GM12878 (cell line): Measurements from ENCODE around the gene PSMD11. TPM values are rescaled to one million over a fixed set of nuclear protein-coding genes. Genes with fewer than 3 reads are reported as not detected.

Experiments
- ATAC-seq: fragments of 200-7000 bp; cut with Tn5 transposase; 3 replicates; pipeline ENCODE4 v1.9.1; 2020; ENCODE audit warnings: mild to moderate bottlenecking, moderate library complexity
- BruUV-seq: library from RNA; stranded (reverse); fragments of 400-500 nt; replicated peaks from 2 replicates; lab custom pipeline; 2021; lab: Mats Ljungman, UMichigan
- CTCF ChIA-PET: fragments of 300-600 bp; sonication (Branson Sonifier 250); formaldehyde crosslinking; extraction: SDS; loops from one replicate; lab custom pipeline; 2021; ENCODE audit warnings: inconsistent platforms; lab: Yijun Ruan, JAX
- POLR2A ChIA-PET: fragments of 350-600 bp; formaldehyde crosslinking; extraction: SDS; loops from one replicate; lab custom pipeline; 2021; ENCODE audit warnings: inconsistent platforms; lab: Charles Lee
- RAD21 ChIA-PET: fragments of 300-600 bp; sonication (Branson Sonifier 250); formaldehyde crosslinking; loops from one replicate; lab custom pipeline; 2023; ENCODE audit warnings: antibody characterized with exemption; ENCODE audit not compliant: unreplicated experiment; lab: Charles Lee
- SMC1A ChIA-PET: fragments of 300-600 bp; sonication (Branson Sonifier 250); formaldehyde crosslinking; loops from one replicate; lab custom pipeline; 2023; ENCODE audit not compliant: unreplicated experiment, uncharacterized antibody; lab: Charles Lee
- DNase-seq: peaks from one replicate; pipeline ENCODE4 v3.0.0-alpha.2; 2011; ENCODE audit warnings: low read depth, low spot score
- FAIRE-seq: peaks from 3 replicates; lab custom pipeline; 2011; peaks lifted over from hg19 to GRCh38; lab: Jason Lieb, UNC
- H2AFZ ChIP-seq: 2 replicates; pipeline ENCODE4 v1.6.0; 2011; ENCODE audit warnings: low read depth, low read length, control low read depth; ENCODE audit not compliant: control insufficient read depth
- H3K27ac ChIP-seq: 2 replicates; pipeline ENCODE4 v1.5.1; 2011; ENCODE audit warnings: control low read depth; ENCODE audit not compliant: control insufficient read depth, insufficient read depth
- H3K27me3 ChIP-seq, 2 experiments: replicated peaks in 1 of 2; 2 replicates each; pipeline versions ENCODE4 v1.6.0 to v1.6.1; 2011; ENCODE audit warnings: low read length in 1 of 2; ENCODE audit not compliant: control insufficient read depth in 2 of 2, insufficient read depth in 2 of 2
- H3K36me3 ChIP-seq, 2 experiments: 2 replicates each; pipeline ENCODE4 v1.5.1; 2011; ENCODE audit warnings: low read length in 1 of 2; ENCODE audit not compliant: control insufficient read depth in 2 of 2, insufficient read depth in 2 of 2
- H3K4me1 ChIP-seq: 2 replicates; pipeline ENCODE4 v1.6.1; 2011; ENCODE audit warnings: mild to moderate bottlenecking, low read length, moderate library complexity, mixed read lengths; ENCODE audit not compliant: control insufficient read depth, insufficient read depth
- H3K4me2 ChIP-seq: 2 replicates; pipeline ENCODE4 v1.6.0; 2011; ENCODE audit warnings: control low read depth; ENCODE audit not compliant: control insufficient read depth, insufficient read depth
- H3K4me3 ChIP-seq: fragments of 200-600 bp; sonication (generic); 2 replicates; pipeline ENCODE4 v1.5.1; 2016
- H3K79me2 ChIP-seq: 2 replicates; pipeline ENCODE4 v1.6.0; 2011; ENCODE audit warnings: low read length; ENCODE audit not compliant: control insufficient read depth, insufficient read depth
- H3K9ac ChIP-seq: 2 replicates; pipeline ENCODE4 v1.8.0; 2011; ENCODE audit warnings: low read length, control low read depth, mixed read lengths; ENCODE audit not compliant: control insufficient read depth, insufficient read depth
- H3K9me3 ChIP-seq: replicated peaks from 3 replicates; pipeline ENCODE4 v1.5.1; 2011; ENCODE audit warnings: mild to moderate bottlenecking, low read length; ENCODE audit not compliant: control insufficient read depth, insufficient read depth
- H4K20me1 ChIP-seq: 2 replicates; pipeline ENCODE4 v1.6.0; 2011; ENCODE audit not compliant: control insufficient read depth, insufficient read depth
- CBX3 ChIP-seq: fragments of 200-600 bp; sonication (generic); IDR thresholded peaks from 2 replicates; pipeline ENCODE4 v1.6.1; 2016; ENCODE audit warnings: low read depth, borderline replicate concordance
- MLLT1 ChIP-seq: fragments of 450-650 bp; IDR thresholded peaks from 2 replicates; pipeline ENCODE4 v1.6.1; 2016; ENCODE audit warnings: mild to moderate bottlenecking
- NR2F1 ChIP-seq: fragments of 450-650 bp; conservative IDR thresholded peaks from 2 replicates; pipeline ENCODE4 v1.6.1; 2017; ENCODE audit warnings: mild to moderate bottlenecking
- SMARCA5 ChIP-seq: fragments of 450-650 bp; IDR thresholded peaks from 2 replicates; pipeline ENCODE4 v1.6.1; 2017; ENCODE audit warnings: mild to moderate bottlenecking
- WGBS: methylation state at CpG from one replicate; pipeline ENCODE4 v1.1.6; 2016; ENCODE audit warnings: low lambda C conversion rate; ENCODE audit not compliant: insufficient replicate concordance, insufficient coverage; ENCODE audit errors: missing lambda C conversion rate; 5-methylcytosine and 5-hydroxymethylcytosine counted together
- in situ Hi-C: fragments of 300-500 bp; cut with MboI; formaldehyde crosslinking; loops from 9 replicates; pipeline ENCODE4 v1.14.3; 2018; ENCODE audit warnings: mixed read lengths
- intact Hi-C: fragments of 100-400 bp; cut with micrococcal nuclease; formaldehyde crosslinking; loops from one replicate; pipeline ENCODE4 v1.14.2; 2022; ENCODE audit not compliant: unreplicated experiment
- polyA plus RNA-seq, 11 experiments: library from polyadenylated mRNA; depleted of rRNA in 4 of 11; unstranded in 6 of 11; stranded (reverse) in 5 of 11; fragments of >200 nt; fragmentation: Nextera tagmentation in 4 of 11; fragmentation: Illumina TruSeq in 1 of 11; extraction: Ambion mirVana in 4 of 11; extraction: Trizol in 1 of 11; gene quantifications; 1 replicate in 1 of 11; 2 replicates in 10 of 11; pipeline versions ENCODE4 v1.2.1 to v1.2.3, GENCODE V29; 2011 to 2016; ENCODE audit warnings: inconsistent platforms in 2 of 11, missing spikeins in 2 of 11, low read depth in 1 of 11
- total RNA-seq, 4 experiments: library from RNA; depleted of rRNA in 3 of 4; stranded (reverse); fragments of >200 nt in 3 of 4; fragmentation: Illumina TruSeq in 1 of 4; extraction: Trizol in 1 of 4; gene quantifications; 2 replicates each; pipeline versions ENCODE4 v1.2.1 to v1.2.3, GENCODE V29; 2013 to 2021
- TF ChIP-seq, protein P1 (sequence below): fragments of 450-650 bp; IDR thresholded peaks from 2 replicates; pipeline ENCODE4 v1.6.1; 2017; ENCODE audit warnings: mild to moderate bottlenecking, moderate library complexity
- TF ChIP-seq, protein P2 (sequence below): fragments of 450-650 bp; IDR thresholded peaks from 2 replicates; pipeline ENCODE4 v1.6.1; 2014; ENCODE audit warnings: mild to moderate bottlenecking

PSMD11 gene
- total and polyA plus RNA-seq, 10 of the 15 experiments (the other 5 are each of a cell fraction or from before 2014, with no cell fraction given), result 84.1 to 319 (median 120) TPM

DNA sequence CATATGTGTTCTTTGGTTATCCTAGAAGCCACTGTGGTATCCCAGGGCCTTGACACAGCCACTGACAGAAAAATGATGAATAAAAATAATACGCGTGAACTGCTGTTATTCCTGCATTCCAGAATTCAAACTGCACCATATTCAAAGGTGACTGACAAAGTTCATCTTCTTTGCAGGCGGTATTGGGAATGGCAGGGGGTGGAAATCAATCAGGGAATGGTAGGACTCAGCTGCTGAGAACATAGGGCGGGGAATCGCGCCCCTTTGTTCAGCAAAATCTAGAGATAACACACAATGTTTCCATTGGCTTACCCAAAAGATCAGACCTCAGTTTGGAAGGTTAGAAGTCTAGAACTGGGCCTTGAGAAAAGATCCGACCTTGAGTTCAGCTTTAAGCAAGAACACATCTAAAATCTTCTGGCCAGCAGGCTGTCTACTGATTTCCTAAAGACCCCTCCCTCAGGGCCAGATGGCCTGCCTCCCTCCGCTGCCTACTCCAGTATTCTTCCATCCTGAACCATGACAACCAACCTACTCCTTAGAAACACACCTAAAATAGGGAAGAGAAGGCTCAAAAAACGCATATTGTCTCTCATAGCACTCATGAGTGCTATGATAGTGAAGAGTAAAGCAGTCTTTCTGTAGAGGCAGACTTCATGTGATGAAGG lies 76.6 kb downstream of the PSMD11 start:
- intact Hi-C loops, result no loop called here
- Histone ChIP-seq H3K36me3 (no peaks in the 10 kb centered on the region), H3K27me3 (no peaks in the 10 kb centered on the region), H3K79me2 (no peaks in the 10 kb centered on the region; the same call in 1 of the 2 replicates), H3K9me3 (no peaks in the 10 kb centered on the region), H2AFZ (no peak overlapping the region), H3K4me1 (peaks cover 86% of the 10 kb centered on the region), H3K4me2 (peak overlapping the region; percentile 97), H3K27ac (peak overlapping the region; percentile 84), H3K9ac (peak overlapping the region; percentile 83; the same call in 1 of the 2 replicates), H4K20me1 (no peaks in the 10 kb centered on the region), H3K4me3 (no peak overlapping the region)
- BruUV-seq, result TSS peak; percentile 69
- no peak for FAIRE-seq
- 97% methylated on average over 9 of the region's 9 CpGs for WGBS
- ChIA-PET RAD21 (interaction anchor here (1.4 to 19.5 kb wide), 5 partner anchors 17 to 48 kb away, joined by 5 to 543 read pairs (median 11); partner anchors contain the start of gene CDK5R1), SMC1A (interaction anchor here (1.5 to 13.7 kb wide), 3 partner anchors 33 to 43 kb away, joined by 4 to 286 read pairs (median 237); partner anchors contain the start of gene CDK5R1), CTCF (interaction anchor here (0.6 to 7.4 kb wide), 4 partner anchors 32 to 59 kb away, joined by 3 to 83 read pairs (median 4); partner anchors contain the start of gene CDK5R1), POLR2A (interaction anchor here (0.6 to 18.8 kb wide), 5 partner anchors 9 to 48 kb away, joined by 3 to 308 read pairs (median 6); partner anchors contain the start of gene CDK5R1)
- in situ Hi-C loops, result no loop called here
- ATAC-seq, result no peak
- no peak for DNase-seq
- TF ChIP-seq, protein P1, sequence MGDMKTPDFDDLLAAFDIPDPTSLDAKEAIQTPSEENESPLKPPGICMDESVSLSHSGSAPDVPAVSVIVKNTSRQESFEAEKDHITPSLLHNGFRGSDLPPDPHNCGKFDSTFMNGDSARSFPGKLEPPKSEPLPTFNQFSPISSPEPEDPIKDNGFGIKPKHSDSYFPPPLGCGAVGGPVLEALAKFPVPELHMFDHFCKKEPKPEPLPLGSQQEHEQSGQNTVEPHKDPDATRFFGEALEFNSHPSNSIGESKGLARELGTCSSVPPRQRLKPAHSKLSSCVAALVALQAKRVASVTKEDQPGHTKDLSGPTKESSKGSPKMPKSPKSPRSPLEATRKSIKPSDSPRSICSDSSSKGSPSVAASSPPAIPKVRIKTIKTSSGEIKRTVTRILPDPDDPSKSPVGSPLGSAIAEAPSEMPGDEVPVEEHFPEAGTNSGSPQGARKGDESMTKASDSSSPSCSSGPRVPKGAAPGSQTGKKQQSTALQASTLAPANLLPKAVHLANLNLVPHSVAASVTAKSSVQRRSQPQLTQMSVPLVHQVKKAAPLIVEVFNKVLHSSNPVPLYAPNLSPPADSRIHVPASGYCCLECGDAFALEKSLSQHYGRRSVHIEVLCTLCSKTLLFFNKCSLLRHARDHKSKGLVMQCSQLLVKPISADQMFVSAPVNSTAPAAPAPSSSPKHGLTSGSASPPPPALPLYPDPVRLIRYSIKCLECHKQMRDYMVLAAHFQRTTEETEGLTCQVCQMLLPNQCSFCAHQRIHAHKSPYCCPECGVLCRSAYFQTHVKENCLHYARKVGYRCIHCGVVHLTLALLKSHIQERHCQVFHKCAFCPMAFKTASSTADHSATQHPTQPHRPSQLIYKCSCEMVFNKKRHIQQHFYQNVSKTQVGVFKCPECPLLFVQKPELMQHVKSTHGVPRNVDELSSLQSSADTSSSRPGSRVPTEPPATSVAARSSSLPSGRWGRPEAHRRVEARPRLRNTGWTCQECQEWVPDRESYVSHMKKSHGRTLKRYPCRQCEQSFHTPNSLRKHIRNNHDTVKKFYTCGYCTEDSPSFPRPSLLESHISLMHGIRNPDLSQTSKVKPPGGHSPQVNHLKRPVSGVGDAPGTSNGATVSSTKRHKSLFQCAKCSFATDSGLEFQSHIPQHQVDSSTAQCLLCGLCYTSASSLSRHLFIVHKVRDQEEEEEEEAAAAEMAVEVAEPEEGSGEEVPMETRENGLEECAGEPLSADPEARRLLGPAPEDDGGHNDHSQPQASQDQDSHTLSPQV, result peak; percentile 12; the same call in 1 of the 2 replicates
- no peak for TF ChIP-seq NR2F1
- 0 out of 2 replicates have a peak, but pooled peaks have one; percentile 13 for TF ChIP-seq MLLT1
- no peak for TF ChIP-seq CBX3
- peak; percentile 71; the same call in 1 of the 2 replicates for TF ChIP-seq SMARCA5
- TF ChIP-seq, protein P2, sequence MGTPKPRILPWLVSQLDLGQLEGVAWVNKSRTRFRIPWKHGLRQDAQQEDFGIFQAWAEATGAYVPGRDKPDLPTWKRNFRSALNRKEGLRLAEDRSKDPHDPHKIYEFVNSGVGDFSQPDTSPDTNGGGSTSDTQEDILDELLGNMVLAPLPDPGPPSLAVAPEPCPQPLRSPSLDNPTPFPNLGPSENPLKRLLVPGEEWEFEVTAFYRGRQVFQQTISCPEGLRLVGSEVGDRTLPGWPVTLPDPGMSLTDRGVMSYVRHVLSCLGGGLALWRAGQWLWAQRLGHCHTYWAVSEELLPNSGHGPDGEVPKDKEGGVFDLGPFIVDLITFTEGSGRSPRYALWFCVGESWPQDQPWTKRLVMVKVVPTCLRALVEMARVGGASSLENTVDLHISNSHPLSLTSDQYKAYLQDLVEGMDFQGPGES, result 0 out of 2 replicates have a peak, but pooled peaks have one; percentile 5
